Thyroid gland (tissue), 4 donors: ENCODE measurements around the gene ETV5. TPM values are rescaled to one million over a fixed set of nuclear protein-coding genes. Genes with fewer than 3 reads are reported as not detected.

ENCODE experiments used
- DNase-seq, 2 donors: peaks; one replicate each; pipeline ENCODE4 v3.0.0-alpha.2; 2019
- H3K27ac ChIP-seq, 3 donors: fragments of 200-600 bp; sonication (generic); 1 replicate in 2 of 3; 2 replicates in 1 of 3; pipeline ENCODE4 v1.5.1; 2016 to 2019; ENCODE audit warnings: mild to moderate bottlenecking in 1 of 3, moderate library complexity in 1 of 3
- H3K27me3 ChIP-seq: fragments of 200-600 bp; sonication (generic); one replicate; pipeline ENCODE4 v1.5.1; 2019
- H3K36me3 ChIP-seq, 2 donors: fragments of 200-600 bp; sonication (generic); one replicate each; pipeline ENCODE4 v1.5.1; 2016 to 2019
- H3K4me1 ChIP-seq, 2 donors: fragments of 200-600 bp; sonication (generic); one replicate each; pipeline ENCODE4 v1.5.1; 2017 to 2019
- H3K4me3 ChIP-seq, 3 donors: fragments of 200-600 bp; sonication (generic); replicated peaks in 1 of 3; 1 replicate in 2 of 3; 2 replicates in 1 of 3; pipeline ENCODE4 v1.5.1; 2016; ENCODE audit warnings: mild to moderate bottlenecking in 1 of 3
- H3K9me3 ChIP-seq: fragments of 200-600 bp; sonication (generic); one replicate; pipeline ENCODE4 v1.5.1; 2017
- CTCF ChIP-seq, 6 experiments: fragments of 200-600 bp in 3 of 6; fragments of 450-650 bp in 3 of 6; sonication (generic) in 3 of 6; IDR thresholded peaks; one replicate each; pipeline ENCODE4 v1.5.1; 2016 to 2019; ENCODE audit warnings: antibody characterized with exemption in 6 of 6, mild to moderate bottlenecking in 2 of 6, inconsistent platforms in 1 of 6, moderate library complexity in 1 of 6
- POLR2A ChIP-seq, 2 donors: fragments of 450-650 bp; IDR thresholded peaks; one replicate each; pipeline ENCODE4 v1.6.1; 2017; ENCODE audit warnings: antibody characterized with exemption in 2 of 2, mild to moderate bottlenecking in 2 of 2, moderate library complexity in 1 of 2
- WGBS, 2 donors: methylation state at CpG; one replicate each; pipeline ENCODE4 v1.1.5; 2017; 5-methylcytosine and 5-hydroxymethylcytosine counted together
- intact Hi-C: fragments of 100-400 bp; cut with DNase I; formaldehyde crosslinking; loops from one replicate; pipeline ENCODE4 v1.15.1; 2023
- total RNA-seq, 4 donors: library from RNA; depleted of rRNA; stranded (reverse); fragments of >200 nt; gene quantifications; one replicate each; pipeline ENCODE4 v1.2.3, GENCODE V29; 2016

ETV5 gene
- total RNA-seq, 4 donors from 2014 or later = 17.9 to 51.5 (median 28.9) TPM

- H3K4me1 ChIP-seq = no peaks in the 10 kb centered on the region
- TF ChIP-seq CTCF (IDR thresholded peaks at IDR 0.05) = no peak
- no peak for TF ChIP-seq POLR2A (IDR thresholded peaks at IDR 0.05)
- no peak for DNase-seq
- H3K9me3 ChIP-seq = no peaks in the 10 kb centered on the region
- no peak overlapping the region for H3K27ac ChIP-seq
- no peak overlapping the region for H3K4me3 ChIP-seq
- peaks cover 7 to 9% of the 10 kb centered on the region in 2 donors for H3K36me3 ChIP-seq
- H3K27me3 ChIP-seq = no peaks in the 10 kb centered on the region
- WGBS, 2 donors = 87 to 93% methylated on average over 9 of the region's 9 CpGs
- intact Hi-C loops = no loop called here
Measured at GRCh38 chr3:186069199-186069598, 39.7 kb downstream of the ETV5 start.

GRCh38 chr3:186068243-186068552 lies 40.7 kb downstream of the ETV5 start:
- no peak overlapping the region for H3K27ac ChIP-seq
- H3K36me3 ChIP-seq = peaks cover 7 to 9% of the 10 kb centered on the region in 2 donors
- no peak for DNase-seq
- H3K27me3 ChIP-seq = no peaks in the 10 kb centered on the region
- WGBS, 2 donors = 66 to 82% methylated on average over 2 of the region's 2 CpGs
- H3K4me3 ChIP-seq = no peak overlapping the region
- TF ChIP-seq CTCF (IDR thresholded peaks at IDR 0.05) = no peak
- TF ChIP-seq POLR2A (IDR thresholded peaks at IDR 0.05) = no peak
- H3K4me1 ChIP-seq = no peaks in the 10 kb centered on the region
- intact Hi-C loops = no loop called here
- no peaks in the 10 kb centered on the region for H3K9me3 ChIP-seq

GRCh38 chr3:186067360-186068242 lies 41.3 kb downstream of the ETV5 start:
- 91 to 93% methylated on average over 9 of the region's 9 CpGs for WGBS, 2 donors
- H3K4me3 ChIP-seq = no peak overlapping the region
- no peaks in the 10 kb centered on the region for H3K27me3 ChIP-seq
- H3K4me1 ChIP-seq = no peaks in the 10 kb centered on the region
- no peaks in the 10 kb centered on the region for H3K9me3 ChIP-seq
- intact Hi-C loops = no loop called here
- TF ChIP-seq POLR2A (IDR thresholded peaks at IDR 0.05) = no peak
- TF ChIP-seq CTCF (IDR thresholded peaks at IDR 0.05) = no peak
- peaks cover 7 to 9% of the 10 kb centered on the region in 2 donors for H3K36me3 ChIP-seq
- H3K27ac ChIP-seq = no peak overlapping the region
- no peak for DNase-seq

- Histone ChIP-seq H3K27me3 (no peaks in the 10 kb centered on the region), H3K4me3 (no peak overlapping the region), H3K27ac (no peak overlapping the region), H3K9me3 (no peaks in the 10 kb centered on the region), H3K4me1 (peaks cover 0 to 9% of the 10 kb centered on the region in 2 donors), H3K36me3 (peaks cover 4 to 10% of the 10 kb centered on the region in 2 donors)
- no peak for DNase-seq
- intact Hi-C loops = no loop called here
- WGBS, 2 donors = 74 to 93% methylated on average over 3 of the region's 3 CpGs
- TF ChIP-seq POLR2A (IDR thresholded peaks at IDR 0.05) (no peak), CTCF (IDR thresholded peaks at IDR 0.05) (no peak)
Measured at GRCh38 chr3:186060222-186060621, 48.7 kb downstream of the ETV5 start.

GRCh38 chr3:186059192-186059591 lies 49.7 kb downstream of the ETV5 start:
- H3K4me1 ChIP-seq = peaks cover 5 to 9% of the 10 kb centered on the region in 2 donors
- no peaks in the 10 kb centered on the region for H3K27me3 ChIP-seq
- H3K4me3 ChIP-seq = no peak overlapping the region
- H3K36me3 ChIP-seq = peaks cover 0 to 4% of the 10 kb centered on the region in 2 donors
- no peaks in the 10 kb centered on the region for H3K9me3 ChIP-seq
- intact Hi-C loops = no loop called here
- DNase-seq = no peak
- 58 to 62% methylated on average over 6 of the region's 6 CpGs for WGBS, 2 donors
- H3K27ac ChIP-seq = peak overlapping the region in 2 of 3 donors; percentile 38 to 47
- TF ChIP-seq CTCF (IDR thresholded peaks at IDR 0.05) = no peak
- TF ChIP-seq POLR2A (IDR thresholded peaks at IDR 0.05) = no peak
